DOHH2 (cell line): ENCODE data around the gene ATG16L1.
A peak's percentile ranks its signal among the peaks of the same experiment; 100 is the strongest.

Experiments
- H3F3A ChIP-seq: fragments of 200-600 bp; sonication (generic), shearing (Covaris generic); 2 replicates; pipeline ENCODE4 v1.6.0; 2016; ENCODE audit warnings: antibody characterized with exemption, mild to moderate bottlenecking; ENCODE audit not compliant: control insufficient read depth, insufficient read depth
- H3K27ac ChIP-seq: fragments of 200-600 bp; sonication (generic); 2 replicates; pipeline ENCODE4 v1.5.1; 2014; ENCODE audit warnings: low read depth, mild to moderate bottlenecking, low read length, moderate library complexity
- H3K27me3 ChIP-seq: fragments of 200-600 bp; sonication (generic); 2 replicates; pipeline ENCODE4 v1.6.1; 2014; ENCODE audit warnings: mild to moderate bottlenecking, low read length, mixed read lengths; ENCODE audit not compliant: control insufficient read depth
- H3K36me3 ChIP-seq: fragments of 200-600 bp; sonication (generic); 2 replicates; pipeline ENCODE4 v1.6.1; 2014; ENCODE audit warnings: mild to moderate bottlenecking, low read length, moderate library complexity, mixed read lengths; ENCODE audit not compliant: control insufficient read depth
- H3K4me1 ChIP-seq: fragments of 200-600 bp; sonication (generic); 2 replicates; pipeline ENCODE4 v1.6.1; 2014; ENCODE audit warnings: mild to moderate bottlenecking, low read length, mixed read lengths; ENCODE audit not compliant: control insufficient read depth
- H3K4me2 ChIP-seq: fragments of 200-600 bp; sonication (generic); 2 replicates; pipeline ENCODE4 v1.6.0; 2014; ENCODE audit warnings: mild to moderate bottlenecking, low read length, moderate library complexity
- H3K4me3 ChIP-seq: fragments of 200-600 bp; sonication (generic); 2 replicates; pipeline ENCODE4 v1.5.1; 2014; ENCODE audit warnings: mild to moderate bottlenecking, low read length, mixed read lengths
- H3K79me2 ChIP-seq: fragments of 200-600 bp; sonication (generic); 2 replicates; pipeline ENCODE4 v1.6.1; 2014; ENCODE audit warnings: mild to moderate bottlenecking, low read length, mixed read lengths; ENCODE audit not compliant: control insufficient read depth
- H3K9me2 ChIP-seq: fragments of 200-600 bp; sonication (generic); replicated peaks from 2 replicates; pipeline ENCODE4 v1.6.1; 2014; ENCODE audit warnings: mild to moderate bottlenecking, low read length, mixed read lengths; ENCODE audit not compliant: control insufficient read depth
- H3K9me3 ChIP-seq: fragments of 200-600 bp; sonication (generic); 2 replicates; pipeline ENCODE4 v1.6.1; 2014; ENCODE audit warnings: antibody characterized with exemption, low read length, mixed read lengths; ENCODE audit not compliant: control insufficient read depth, insufficient read depth
- H4K20me1 ChIP-seq: fragments of 200-600 bp; sonication (generic); 2 replicates; pipeline ENCODE4 v1.6.0; 2014; ENCODE audit warnings: low read depth, mild to moderate bottlenecking, antibody characterized with exemption, low read length, moderate library complexity; ENCODE audit not compliant: control insufficient read depth, insufficient read depth
- CTCF ChIP-seq: fragments of 200-600 bp; sonication (generic); IDR thresholded peaks from one replicate; pipeline ENCODE4 v1.5.1; 2014; ENCODE audit warnings: antibody characterized with exemption, mild to moderate bottlenecking, low read depth, low read length; ENCODE audit not compliant: poor library complexity, severe bottlenecking
- EZH2phosphoT487 ChIP-seq: fragments of 200-600 bp; sonication (generic); IDR thresholded peaks from 2 replicates; pipeline ENCODE4 v1.6.1; 2017; ENCODE audit warnings: borderline replicate concordance, mild to moderate bottlenecking, antibody characterized with exemption, low read length, moderate library complexity, mixed read lengths

Gene ATG16L1

GRCh38 chr2:233267516-233268245 lies 16.2 kb downstream of the ATG16L1 start:
- H3K4me1 ChIP-seq: peaks cover 59% of the 10 kb centered on the region
- H3K9me2 ChIP-seq: no peaks in the 10 kb centered on the region
- no peaks in the 10 kb centered on the region for H3K27me3 ChIP-seq
- peaks cover 97% of the 10 kb centered on the region for H3K36me3 ChIP-seq
- H4K20me1 ChIP-seq: no peaks in the 10 kb centered on the region
- H3K4me2 ChIP-seq: peak overlapping the region; percentile 48
- H3F3A ChIP-seq: peaks cover 9% of the 10 kb centered on the region; the same call in 1 of the 2 replicates
- peaks cover 14% of the 10 kb centered on the region for H3K79me2 ChIP-seq
- peak overlapping the region; percentile 54 for H3K27ac ChIP-seq
- no peaks in the 10 kb centered on the region for H3K9me3 ChIP-seq
- peak overlapping the region; percentile 45 for H3K4me3 ChIP-seq
- no peak for TF ChIP-seq EZH2phosphoT487
- TF ChIP-seq CTCF: no peak

GRCh38 chr2:233270366-233270765 lies 18.9 kb downstream of the ATG16L1 start:
- Histone ChIP-seq H3K4me3 (no peak overlapping the region), H3K27me3 (no peaks in the 10 kb centered on the region), H3K9me2 (no peaks in the 10 kb centered on the region), H3F3A (peaks cover 9% of the 10 kb centered on the region; the same call in 1 of the 2 replicates), H3K9me3 (no peaks in the 10 kb centered on the region), H4K20me1 (no peaks in the 10 kb centered on the region), H3K79me2 (peaks cover 14% of the 10 kb centered on the region), H3K36me3 (peaks cover 98% of the 10 kb centered on the region), H3K4me1 (peaks cover 52% of the 10 kb centered on the region), H3K4me2 (peak overlapping the region; percentile 13), H3K27ac (peak overlapping the region; percentile 7)
- no peak for TF ChIP-seq CTCF
- no peak for TF ChIP-seq EZH2phosphoT487

GRCh38 chr2:233270951-233271350 lies 19.5 kb downstream of the ATG16L1 start:
- Histone ChIP-seq H3K79me2 (peaks cover 14% of the 10 kb centered on the region), H3F3A (peaks cover 9% of the 10 kb centered on the region; the same call in 1 of the 2 replicates), H3K4me2 (no peak overlapping the region), H4K20me1 (no peaks in the 10 kb centered on the region), H3K4me1 (peaks cover 48% of the 10 kb centered on the region), H3K4me3 (no peak overlapping the region), H3K27ac (peak overlapping the region; percentile 7), H3K36me3 (peaks cover 98% of the 10 kb centered on the region), H3K27me3 (no peaks in the 10 kb centered on the region), H3K9me3 (no peaks in the 10 kb centered on the region), H3K9me2 (no peaks in the 10 kb centered on the region)
- TF ChIP-seq EZH2phosphoT487 (no peak), CTCF (no peak)
